ENCODE results near the gene POC1B. TPM values are rescaled to one million over a fixed set of nuclear protein-coding genes. Genes with fewer than 3 reads are reported as not detected.

POC1B gene
- total RNA-seq, 3 donors from 2014 or later, result 20.3 to 24.5 (median 24.1) TPM

DNA sequence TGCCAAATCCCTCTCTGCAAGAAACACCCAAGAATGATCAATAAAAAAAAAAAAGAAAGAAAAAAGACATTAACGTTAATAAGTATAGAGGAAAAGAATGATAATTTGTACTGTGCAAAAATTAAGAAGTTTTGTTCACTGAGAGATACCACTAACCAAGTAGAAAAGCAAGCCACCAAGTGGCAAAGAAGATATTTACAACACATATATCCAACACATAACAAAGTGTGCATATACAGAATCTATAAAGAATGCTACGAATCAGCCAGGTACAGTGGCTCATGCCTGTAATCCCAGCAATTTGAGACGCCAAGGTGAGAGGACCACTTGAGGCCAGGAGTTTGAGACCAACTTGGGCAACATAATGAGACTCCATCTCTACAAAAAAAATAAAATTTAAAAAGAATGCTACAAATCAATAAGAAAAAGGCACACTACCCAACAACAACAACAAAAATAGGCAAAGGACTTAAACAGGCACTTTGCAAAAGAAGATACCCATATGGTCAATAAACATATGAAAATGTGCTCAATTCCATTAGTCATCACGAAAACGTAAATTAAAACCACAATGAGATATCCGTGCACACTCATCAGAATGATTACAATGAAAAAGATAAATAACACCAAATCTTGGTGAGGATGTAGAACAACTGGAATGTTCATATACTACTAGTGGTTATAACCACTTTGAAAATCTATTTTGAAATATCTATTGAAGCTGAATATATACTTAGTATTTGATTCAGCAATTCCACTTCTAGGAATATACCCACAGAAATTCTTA, 21.1 kb downstream of the POC1B start:
- no peak for DNase-seq
- intact Hi-C loops (cut with DNase I, micrococcal nuclease), result no loop called here
- TF ChIP-seq, protein P1, sequence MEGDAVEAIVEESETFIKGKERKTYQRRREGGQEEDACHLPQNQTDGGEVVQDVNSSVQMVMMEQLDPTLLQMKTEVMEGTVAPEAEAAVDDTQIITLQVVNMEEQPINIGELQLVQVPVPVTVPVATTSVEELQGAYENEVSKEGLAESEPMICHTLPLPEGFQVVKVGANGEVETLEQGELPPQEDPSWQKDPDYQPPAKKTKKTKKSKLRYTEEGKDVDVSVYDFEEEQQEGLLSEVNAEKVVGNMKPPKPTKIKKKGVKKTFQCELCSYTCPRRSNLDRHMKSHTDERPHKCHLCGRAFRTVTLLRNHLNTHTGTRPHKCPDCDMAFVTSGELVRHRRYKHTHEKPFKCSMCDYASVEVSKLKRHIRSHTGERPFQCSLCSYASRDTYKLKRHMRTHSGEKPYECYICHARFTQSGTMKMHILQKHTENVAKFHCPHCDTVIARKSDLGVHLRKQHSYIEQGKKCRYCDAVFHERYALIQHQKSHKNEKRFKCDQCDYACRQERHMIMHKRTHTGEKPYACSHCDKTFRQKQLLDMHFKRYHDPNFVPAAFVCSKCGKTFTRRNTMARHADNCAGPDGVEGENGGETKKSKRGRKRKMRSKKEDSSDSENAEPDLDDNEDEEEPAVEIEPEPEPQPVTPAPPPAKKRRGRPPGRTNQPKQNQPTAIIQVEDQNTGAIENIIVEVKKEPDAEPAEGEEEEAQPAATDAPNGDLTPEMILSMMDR (IDR thresholded peaks at IDR 0.05), result no peak
- Histone ChIP-seq H3K4me1 (ENCODE audit: low read depth) (peaks cover 19% of the 10 kb centered on the region), H3K4me3 (no peak overlapping the region), H3K9me3 (no peaks in the 10 kb centered on the region), H3K36me3 (ENCODE audit: low read depth) (no peaks in the 10 kb centered on the region)
- no peak for ATAC-seq

DNA sequence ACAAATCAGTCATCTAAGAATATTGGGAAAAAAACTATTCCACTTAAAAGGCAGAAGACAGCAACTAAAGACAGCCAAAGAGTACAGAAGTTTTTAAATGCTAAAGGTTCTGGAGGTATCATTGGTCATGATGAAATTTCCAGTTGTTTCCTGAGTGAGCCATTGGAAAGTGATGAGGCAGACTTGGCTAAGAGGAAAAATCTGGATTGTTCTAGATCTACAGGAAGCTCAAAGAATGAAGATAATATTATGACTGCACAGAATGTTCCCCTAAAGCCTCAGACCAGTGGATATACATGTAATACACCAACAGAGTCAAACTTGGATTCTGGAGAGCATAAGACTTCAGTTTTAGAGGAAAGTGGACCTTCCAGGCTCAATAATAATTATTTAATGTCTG, 24.1 kb downstream of the POC1B start:
- ATAC-seq (no peak), DNase-seq (no peak)
- intact Hi-C loops (cut with DNase I, micrococcal nuclease), result no loop called here
- TF ChIP-seq, protein P1 (IDR thresholded peaks at IDR 0.05), result no peak
- Histone ChIP-seq H3K4me3 (no peak overlapping the region), H3K4me1 (ENCODE audit: low read depth) (peaks cover 16% of the 10 kb centered on the region), H3K9me3 (no peaks in the 10 kb centered on the region), H3K36me3 (ENCODE audit: low read depth) (no peaks in the 10 kb centered on the region)

DNA sequence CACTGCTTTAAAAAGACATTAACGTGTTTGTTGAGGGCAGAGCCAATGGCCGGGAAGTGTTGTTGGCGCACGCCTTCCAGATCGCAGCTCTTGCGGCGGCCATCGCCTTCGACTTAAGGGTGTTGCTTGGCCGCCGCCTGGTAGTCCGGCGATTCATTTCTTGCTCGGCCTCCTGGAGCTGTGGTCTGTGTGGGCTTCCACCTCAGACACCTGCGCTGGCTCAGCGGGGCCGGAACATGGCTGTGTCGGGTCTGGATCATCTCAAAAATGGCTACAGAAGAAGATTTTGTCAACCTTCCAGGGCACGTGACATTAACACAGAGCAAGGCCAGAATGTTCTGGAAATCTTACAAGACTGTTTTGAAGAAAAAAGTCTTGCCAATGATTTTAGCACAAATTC, 26.0 kb downstream of the POC1B start:
- Histone ChIP-seq H3K36me3 (ENCODE audit: low read depth) (no peaks in the 10 kb centered on the region), H3K4me1 (ENCODE audit: low read depth) (peaks cover 6% of the 10 kb centered on the region), H3K9me3 (no peaks in the 10 kb centered on the region), H3K4me3 (no peak overlapping the region)
- intact Hi-C loops (cut with DNase I, micrococcal nuclease), result no loop called here
- TF ChIP-seq, protein P1 (IDR thresholded peaks at IDR 0.05), result no peak
- ATAC-seq (no peak), DNase-seq (no peak)

DNA sequence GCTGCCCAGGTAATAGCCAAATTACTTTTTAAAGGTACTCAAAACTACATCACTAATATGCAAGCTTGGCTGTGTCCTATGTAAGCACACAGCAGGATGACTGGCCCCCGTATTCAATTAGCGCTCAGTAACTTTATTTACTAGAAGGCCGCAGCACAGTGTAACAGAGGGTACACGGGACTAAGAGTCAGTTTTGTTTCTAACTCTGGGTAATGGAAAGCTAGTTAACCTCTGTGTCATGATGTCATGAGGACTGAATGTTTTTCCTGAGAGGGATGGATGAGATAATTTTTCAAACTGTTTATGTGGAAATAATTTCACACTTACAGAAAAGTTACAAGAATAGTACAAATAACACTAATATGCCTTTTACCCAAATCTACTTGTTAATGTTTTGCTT, 28.4 kb downstream of the POC1B start:
- intact Hi-C loops (cut with DNase I, micrococcal nuclease), result no loop called here
- peaks cover 9% of the 10 kb centered on the region for H3K4me1 ChIP-seq (ENCODE audit: low read depth)
- no peak for DNase-seq

DNA sequence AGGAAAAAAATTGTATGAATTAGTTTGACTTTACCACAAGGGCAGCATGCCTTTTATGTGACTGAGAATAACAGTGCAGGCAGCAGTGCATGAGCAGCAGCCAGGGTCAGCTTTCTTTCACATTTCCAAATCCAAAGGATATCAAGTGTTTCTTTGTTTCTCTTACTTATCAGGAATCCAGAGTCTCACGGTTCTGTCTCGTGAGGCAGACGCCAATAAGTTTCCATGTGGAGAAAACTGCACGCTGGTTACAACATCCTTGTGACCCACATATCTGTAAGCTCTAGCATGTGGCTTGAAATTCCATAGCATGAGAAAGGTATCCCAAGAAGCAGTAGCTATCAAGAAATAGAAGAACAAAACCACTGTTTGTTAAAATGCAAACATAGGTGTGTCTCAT, 28.8 kb downstream of the POC1B start:
- intact Hi-C loops (cut with DNase I, micrococcal nuclease), result no loop called here
- DNase-seq, result no peak
- ATAC-seq, result no peak

More for the DNA sequence above, 28.4 kb downstream of the POC1B start:
- H3K36me3 ChIP-seq (ENCODE audit: low read depth), result no peaks in the 10 kb centered on the region
- TF ChIP-seq, protein P1 (IDR thresholded peaks at IDR 0.05), result no peak
- no peak overlapping the region for H3K4me3 ChIP-seq
- no peak for ATAC-seq
- no peaks in the 10 kb centered on the region for H3K9me3 ChIP-seq

More for the DNA sequence above, 28.8 kb downstream of the POC1B start:
- H3K4me1 ChIP-seq (ENCODE audit: low read depth), result peaks cover 14% of the 10 kb centered on the region
- no peak overlapping the region for H3K4me3 ChIP-seq
- TF ChIP-seq, protein P1 (IDR thresholded peaks at IDR 0.05), result no peak
- no peaks in the 10 kb centered on the region for H3K9me3 ChIP-seq
- H3K36me3 ChIP-seq (ENCODE audit: low read depth), result no peaks in the 10 kb centered on the region

Data from mucosa of descending colon (tissue), 3 donors.